Measurements from ENCODE around the gene TMEM18. TPM values are rescaled to one million over a fixed set of nuclear protein-coding genes. Genes with fewer than 3 reads are reported as not detected.

TMEM18 gene
- total RNA-seq, 2 donors from 2014 or later = 10.9 to 13.2 TPM

DNA sequence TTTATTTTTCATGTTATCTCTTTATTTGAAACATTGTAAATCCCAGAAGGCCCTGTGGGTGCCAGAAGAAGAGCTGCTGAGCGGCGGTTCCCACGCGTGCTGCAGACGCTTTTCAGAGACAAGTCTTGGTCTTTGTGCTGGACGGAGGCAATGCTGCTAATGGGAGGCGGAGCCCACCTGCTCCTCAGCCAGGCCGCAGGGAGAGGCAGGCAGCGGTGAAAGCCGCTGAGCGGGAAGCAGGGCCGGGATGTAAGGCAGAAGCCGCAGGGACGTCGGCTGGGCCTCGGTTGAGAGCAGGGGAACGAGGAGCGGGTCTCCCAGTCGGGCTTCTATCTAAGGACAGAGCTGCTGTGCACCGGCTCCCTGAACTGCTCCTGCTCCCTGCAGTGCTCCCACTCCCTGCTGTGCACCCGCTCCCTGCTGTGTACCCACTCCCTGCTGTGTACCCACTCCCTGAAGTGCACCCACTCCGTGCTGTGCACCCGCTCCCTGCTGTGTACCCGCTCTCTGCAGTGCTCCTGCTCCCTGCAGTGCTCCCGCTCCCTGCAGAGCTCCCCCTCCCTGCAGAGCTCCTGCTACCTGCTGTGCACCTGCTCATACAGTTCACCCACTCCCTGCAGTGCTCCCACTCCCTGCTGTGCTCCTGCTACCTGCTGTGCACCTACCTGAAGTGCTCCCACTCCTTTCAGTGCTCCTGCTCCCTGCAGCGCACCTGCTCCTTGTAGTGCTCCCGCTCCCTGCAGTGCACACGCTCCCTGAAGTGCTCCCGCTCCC lies 16.4 kb downstream of the TMEM18 start:
- H3K36me3 ChIP-seq (replicated peaks in 1 of 2; ENCODE audit: insufficient read depth in 1 of 2, low read depth in 2 of 2) = no peaks in the 10 kb centered on the region
- no peak overlapping the region for H3K27ac ChIP-seq
- DNase-seq (no peak), ATAC-seq (no peak)
- no peaks in the 10 kb centered on the region for H3K27me3 ChIP-seq
- intact Hi-C loops (cut with DNase I) = no loop called here
- H3K9me3 ChIP-seq = no peaks in the 10 kb centered on the region
- TF ChIP-seq POLR2A (IDR thresholded peaks at IDR 0.05) = no peak
- TF ChIP-seq, protein P1, sequence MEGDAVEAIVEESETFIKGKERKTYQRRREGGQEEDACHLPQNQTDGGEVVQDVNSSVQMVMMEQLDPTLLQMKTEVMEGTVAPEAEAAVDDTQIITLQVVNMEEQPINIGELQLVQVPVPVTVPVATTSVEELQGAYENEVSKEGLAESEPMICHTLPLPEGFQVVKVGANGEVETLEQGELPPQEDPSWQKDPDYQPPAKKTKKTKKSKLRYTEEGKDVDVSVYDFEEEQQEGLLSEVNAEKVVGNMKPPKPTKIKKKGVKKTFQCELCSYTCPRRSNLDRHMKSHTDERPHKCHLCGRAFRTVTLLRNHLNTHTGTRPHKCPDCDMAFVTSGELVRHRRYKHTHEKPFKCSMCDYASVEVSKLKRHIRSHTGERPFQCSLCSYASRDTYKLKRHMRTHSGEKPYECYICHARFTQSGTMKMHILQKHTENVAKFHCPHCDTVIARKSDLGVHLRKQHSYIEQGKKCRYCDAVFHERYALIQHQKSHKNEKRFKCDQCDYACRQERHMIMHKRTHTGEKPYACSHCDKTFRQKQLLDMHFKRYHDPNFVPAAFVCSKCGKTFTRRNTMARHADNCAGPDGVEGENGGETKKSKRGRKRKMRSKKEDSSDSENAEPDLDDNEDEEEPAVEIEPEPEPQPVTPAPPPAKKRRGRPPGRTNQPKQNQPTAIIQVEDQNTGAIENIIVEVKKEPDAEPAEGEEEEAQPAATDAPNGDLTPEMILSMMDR (IDR thresholded peaks at IDR 0.05) = no peak
- no peak overlapping the region for H3K4me3 ChIP-seq
- no peaks in the 10 kb centered on the region for H3K4me1 ChIP-seq
- 55 to 66% methylated on average over 28 to 29 of the region's 29 CpGs for WGBS, 2 donors

DNA sequence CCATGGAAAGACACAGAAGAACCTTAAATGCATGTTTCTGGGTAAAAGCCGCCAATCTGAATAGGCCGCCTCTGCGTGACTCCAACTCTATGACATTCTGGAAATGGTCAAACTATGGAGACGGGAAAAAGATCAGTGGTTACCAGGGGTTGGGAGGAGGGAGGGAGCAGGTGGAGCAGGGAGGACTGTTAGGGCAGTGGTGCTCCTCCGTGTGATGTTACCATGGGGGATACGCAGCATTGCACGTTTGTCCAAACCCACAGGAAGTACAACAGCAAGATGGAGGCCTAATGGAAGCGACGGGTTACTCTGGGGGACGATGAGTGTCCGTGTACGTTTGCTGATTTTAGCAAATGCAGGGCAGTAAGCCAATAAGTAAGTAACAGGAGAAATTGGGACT lies 17.2 kb downstream of the TMEM18 start:
- no peaks in the 10 kb centered on the region for H3K36me3 ChIP-seq (replicated peaks in 1 of 2; ENCODE audit: insufficient read depth in 1 of 2, low read depth in 2 of 2)
- ATAC-seq (no peak), DNase-seq (no peak)
- no peaks in the 10 kb centered on the region for H3K27me3 ChIP-seq
- TF ChIP-seq, protein P1 (IDR thresholded peaks at IDR 0.05) = no peak
- TF ChIP-seq POLR2A (IDR thresholded peaks at IDR 0.05) = no peak
- H3K27ac ChIP-seq = no peak overlapping the region
- H3K9me3 ChIP-seq = no peaks in the 10 kb centered on the region
- no peaks in the 10 kb centered on the region for H3K4me1 ChIP-seq
- no peak overlapping the region for H3K4me3 ChIP-seq
- intact Hi-C loops (cut with DNase I) = no loop called here
- 74 to 81% methylated on average over 12 of the region's 12 CpGs for WGBS, 2 donors

DNA sequence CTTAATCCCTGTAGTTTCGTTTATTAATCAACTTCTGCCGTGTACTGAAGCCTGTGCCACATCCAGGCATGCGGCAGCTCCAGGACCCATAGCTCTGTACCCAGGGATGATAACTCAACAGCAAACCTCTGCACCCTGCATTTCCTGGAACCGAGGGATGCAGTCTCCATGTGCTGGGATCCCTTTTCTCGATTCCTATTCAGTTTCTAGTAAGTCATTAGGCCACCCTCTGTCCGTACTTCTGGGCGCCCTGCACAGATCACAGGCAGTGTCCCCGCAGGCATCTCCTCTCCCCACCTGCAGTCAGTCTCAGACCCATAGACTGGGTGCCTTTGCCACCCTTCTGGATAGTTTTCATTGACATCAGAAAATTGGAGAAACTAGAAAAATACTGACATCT lies 18.8 kb downstream of the TMEM18 start:
- Histone ChIP-seq H3K9me3 (no peaks in the 10 kb centered on the region), H3K4me3 (no peak overlapping the region), H3K27ac (no peak overlapping the region), H3K27me3 (no peaks in the 10 kb centered on the region), H3K36me3 (replicated peaks in 1 of 2; ENCODE audit: insufficient read depth in 1 of 2, low read depth in 2 of 2) (no peaks in the 10 kb centered on the region), H3K4me1 (no peaks in the 10 kb centered on the region)
- no peak for TF ChIP-seq POLR2A (IDR thresholded peaks at IDR 0.05)
- TF ChIP-seq, protein P1 (IDR thresholded peaks at IDR 0.05) = no peak
- no peak for ATAC-seq
- intact Hi-C loops (cut with DNase I) = no loop called here
- DNase-seq = no peak
- 67 to 76% methylated on average over 8 of the region's 8 CpGs for WGBS, 2 donors

DNA sequence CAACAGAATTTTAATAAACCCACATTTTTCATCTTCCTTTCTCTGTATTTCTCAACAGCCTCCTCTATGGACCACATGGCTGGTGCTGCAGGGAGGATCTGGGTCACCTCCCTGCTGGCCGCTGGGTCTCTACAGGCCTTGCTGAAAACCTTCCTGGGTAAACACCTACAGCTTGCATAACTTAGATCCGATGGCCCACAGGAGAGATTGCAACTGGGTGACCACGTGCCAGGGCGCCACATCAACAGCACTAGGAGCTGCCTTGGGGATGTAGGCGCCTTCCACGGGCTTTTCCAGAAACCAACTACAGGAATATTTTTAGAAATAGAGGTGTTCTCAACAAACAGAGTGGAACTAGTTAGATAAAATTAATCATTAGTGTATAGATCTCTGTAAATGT lies 19.4 kb downstream of the TMEM18 start:
- 67 to 72% methylated on average over 6 of the region's 6 CpGs for WGBS, 2 donors
- no peak for ATAC-seq
- DNase-seq = no peak
- Histone ChIP-seq H3K27me3 (no peaks in the 10 kb centered on the region), H3K36me3 (replicated peaks in 1 of 2; ENCODE audit: insufficient read depth in 1 of 2, low read depth in 2 of 2) (no peaks in the 10 kb centered on the region), H3K9me3 (no peaks in the 10 kb centered on the region), H3K27ac (no peak overlapping the region), H3K4me3 (no peak overlapping the region), H3K4me1 (no peaks in the 10 kb centered on the region)
- TF ChIP-seq, protein P1 (IDR thresholded peaks at IDR 0.05) = no peak
- no peak for TF ChIP-seq POLR2A (IDR thresholded peaks at IDR 0.05)
- intact Hi-C loops (cut with DNase I) = no loop called here

DNA sequence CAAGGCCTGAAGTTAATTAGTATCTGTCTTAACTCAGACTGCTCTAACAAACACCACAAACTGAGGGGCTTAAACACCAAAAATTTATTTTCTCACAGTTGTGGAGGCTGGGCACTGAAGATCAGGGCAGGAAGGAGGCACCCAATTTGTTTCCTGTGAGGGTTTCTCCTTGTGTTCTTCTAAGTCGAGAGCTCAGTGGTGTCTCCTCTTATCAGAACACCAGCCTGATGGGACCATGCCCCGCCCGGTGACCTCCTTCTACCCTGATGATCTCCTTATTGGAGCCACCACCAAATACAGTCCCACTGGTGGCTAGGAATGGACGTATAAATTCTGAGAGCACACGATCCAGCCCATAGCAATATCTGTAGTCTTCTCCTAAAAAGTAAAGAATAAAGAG lies 20.5 kb downstream of the TMEM18 start:
- WGBS, 2 donors = 74 to 81% methylated on average over 5 of the region's 5 CpGs

More for the DNA sequence above, 20.5 kb downstream of the TMEM18 start:
- no peak for TF ChIP-seq POLR2A (IDR thresholded peaks at IDR 0.05)
- TF ChIP-seq, protein P1 (IDR thresholded peaks at IDR 0.05) = no peak
- H3K27ac ChIP-seq = no peak overlapping the region
- H3K9me3 ChIP-seq = no peaks in the 10 kb centered on the region
- peaks cover 4% of the 10 kb centered on the region for H3K4me1 ChIP-seq
- intact Hi-C loops (cut with DNase I) = no loop called here
- H3K36me3 ChIP-seq (replicated peaks in 1 of 2; ENCODE audit: insufficient read depth in 1 of 2, low read depth in 2 of 2) = no peaks in the 10 kb centered on the region
- no peak for DNase-seq
- ATAC-seq = no peak
- no peak overlapping the region for H3K4me3 ChIP-seq
- no peaks in the 10 kb centered on the region for H3K27me3 ChIP-seq
